HL-60 (cell line): ENCODE measurements around the gene KCTD19.
"Not testable (repeated sequence)": the region's sequence is repeated elsewhere in the genome, so short reads cannot be mapped to it uniquely, and the experiment has no call there.

Experiments used
- DNase-seq, 2 experiments: peaks; one replicate each; pipeline ENCODE4 v3.0.0-alpha.2; 2010 to 2020; ENCODE audit warnings: low read depth in 1 of 2, low spot score in 1 of 2
- H3K27ac ChIP-seq: fragments of 250-450 bp; sonication (Bioruptor Pico); replicated peaks from 2 replicates; pipeline ENCODE4 v1.5.1; 2020; ENCODE audit warnings: mild to moderate bottlenecking, moderate library complexity
- H3K27me3 ChIP-seq: fragments of 250-450 bp; sonication (Bioruptor Pico); 2 replicates; pipeline ENCODE4 v1.5.1; 2021; ENCODE audit warnings: mild to moderate bottlenecking, moderate library complexity; ENCODE audit not compliant: insufficient read depth, poor library complexity, severe bottlenecking
- H3K4me3 ChIP-seq: replicated peaks from 2 replicates; pipeline ENCODE4 v1.5.1; 2011; ENCODE audit warnings: mild to moderate bottlenecking, control low read depth, low read length; ENCODE audit not compliant: insufficient read depth
- CTCF ChIP-seq: IDR thresholded peaks from one replicate; pipeline ENCODE4 v1.5.1; 2011; ENCODE audit warnings: low read length, control low read depth, inconsistent platforms; ENCODE audit not compliant: insufficient read depth
- GABPA ChIP-seq: IDR thresholded peaks from 2 replicates; pipeline ENCODE4 v1.6.1; 2012; ENCODE audit warnings: low read depth
- POLR2AphosphoS5 ChIP-seq: IDR thresholded peaks from 2 replicates; pipeline ENCODE4 v1.6.1; 2012; ENCODE audit warnings: low read depth
- REST ChIP-seq: IDR thresholded peaks from 2 replicates; pipeline ENCODE4 v1.6.1; 2012; ENCODE audit warnings: low read depth; ENCODE audit not compliant: insufficient replicate concordance
- SPI1 ChIP-seq: IDR thresholded peaks from 2 replicates; pipeline ENCODE4 v1.6.1; 2012; ENCODE audit warnings: low read depth, mild to moderate bottlenecking, borderline replicate concordance

The KCTD19 gene

GRCh38 chr16:67364600-67365235 lies 38.2 kb upstream of the KCTD19 start:
- Histone ChIP-seq H3K27ac (peak overlapping the region; percentile 57), H3K27me3 (no peaks in the 10 kb centered on the region), H3K4me3 (no peak overlapping the region)
- no peak for DNase-seq
- TF ChIP-seq SPI1 (peak; percentile 80), REST (no peak), GABPA (no peak), POLR2AphosphoS5 (no peak), CTCF (no peak)

GRCh38 chr16:67361038-67361437 lies 34.5 kb upstream of the KCTD19 start:
- DNase-seq = no peak
- TF ChIP-seq GABPA (no peak), REST (no peak), SPI1 (no peak), CTCF (no peak), POLR2AphosphoS5 (no peak)
- Histone ChIP-seq H3K4me3 (no peak overlapping the region), H3K27me3 (peaks cover 2% of the 10 kb centered on the region), H3K27ac (no peak overlapping the region)

GRCh38 chr16:67359540-67360269 lies 33.2 kb upstream of the KCTD19 start:
- H3K27ac ChIP-seq, H3K27me3 ChIP-seq, H3K4me3 ChIP-seq, DNase-seq: not testable (repeated sequence)

GRCh38 chr16:67357561-67357960 lies 31.0 kb upstream of the KCTD19 start:
- H3K4me3 ChIP-seq = no peak overlapping the region
- peaks cover 6% of the 10 kb centered on the region for H3K27me3 ChIP-seq
- DNase-seq = no peak
- TF ChIP-seq REST = no peak
- TF ChIP-seq GABPA = no peak
- TF ChIP-seq POLR2AphosphoS5 = no peak
- TF ChIP-seq SPI1 = no peak
- no peak overlapping the region for H3K27ac ChIP-seq
